ENCODE data around the gene SPOCK1.

The SPOCK1 gene

DNA sequence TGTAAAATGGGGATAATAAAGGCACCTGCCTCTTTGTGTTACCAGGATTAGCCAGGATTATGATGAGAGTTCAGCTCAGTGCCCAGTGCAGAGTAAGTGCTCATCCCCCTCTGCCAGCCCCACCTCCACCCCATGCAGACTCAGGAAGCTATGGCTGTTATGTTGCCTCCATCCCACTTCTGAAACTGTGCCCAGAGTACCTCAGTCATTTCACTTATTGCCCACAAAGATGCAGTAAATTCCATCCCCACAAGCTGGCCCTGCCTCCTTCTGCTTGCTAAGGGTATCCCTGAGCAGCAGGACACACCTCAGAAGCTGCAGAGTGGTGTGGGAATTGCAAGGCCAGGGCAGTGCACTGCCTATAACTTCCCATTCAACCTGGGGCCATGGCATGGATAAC lies 415.1 kb downstream of the SPOCK1 start:
- no peak for TF ChIP-seq CTCF (IDR thresholded peaks at IDR 0.05; ENCODE audit: insufficient read depth, low read length, poor library complexity, severe bottlenecking)
- H3K4me3 ChIP-seq (replicated peaks; ENCODE audit: low read depth, low read length): no peak overlapping the region
- no peaks in the 10 kb centered on the region; the same call in 1 of the 2 replicates for H3K27me3 ChIP-seq (replicated peaks; ENCODE audit: control insufficient read depth, insufficient read depth, low read length)

DNA sequence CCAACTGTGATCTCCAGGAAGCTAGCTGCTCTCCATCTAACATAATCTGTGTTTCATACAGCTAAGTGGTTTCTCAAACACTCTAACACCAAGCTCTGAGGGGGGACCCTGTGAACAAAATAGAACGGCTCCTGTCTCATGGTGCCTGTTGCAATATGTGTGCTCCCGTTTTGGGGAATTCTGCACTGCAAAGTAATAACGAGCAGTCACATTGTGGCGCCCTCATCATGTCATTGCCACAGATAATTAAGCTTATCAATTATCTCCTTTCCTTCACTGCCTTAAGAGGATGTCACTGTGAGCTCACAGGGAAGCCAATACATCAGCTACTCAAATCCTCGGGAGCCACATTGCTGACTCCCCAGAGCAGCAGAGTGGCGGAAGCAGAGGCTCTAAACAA lies 416.2 kb downstream of the SPOCK1 start:
- TF ChIP-seq CTCF (IDR thresholded peaks at IDR 0.05; ENCODE audit: insufficient read depth, low read length, poor library complexity, severe bottlenecking): no peak
- no peak for DNase-seq (ENCODE audit: extremely low read depth, insufficient read length)
- H3K4me3 ChIP-seq (replicated peaks; ENCODE audit: low read depth, low read length): no peak overlapping the region

More for the DNA sequence above, 415.1 kb downstream of the SPOCK1 start:
- DNase-seq (ENCODE audit: extremely low read depth, insufficient read length): no peak
- H3K36me3 ChIP-seq (ENCODE audit: control insufficient read depth, insufficient read depth, low read length): no peaks in the 10 kb centered on the region

GRCh38 chr5:137078171-137078665 lies 420.9 kb downstream of the SPOCK1 start:
- Histone ChIP-seq H3K27me3 (replicated peaks; ENCODE audit: control insufficient read depth, insufficient read depth, low read length) (no peaks in the 10 kb centered on the region; the same call in 1 of the 2 replicates), H3K36me3 (ENCODE audit: control insufficient read depth, insufficient read depth, low read length) (no peaks in the 10 kb centered on the region), H3K4me3 (replicated peaks; ENCODE audit: low read depth, low read length) (no peak overlapping the region)
- TF ChIP-seq CTCF (IDR thresholded peaks at IDR 0.05; ENCODE audit: insufficient read depth, low read length, poor library complexity, severe bottlenecking): no peak
- DNase-seq (ENCODE audit: extremely low read depth, insufficient read length): no peak

More for the DNA sequence above, 416.2 kb downstream of the SPOCK1 start:
- H3K27me3 ChIP-seq (replicated peaks; ENCODE audit: control insufficient read depth, insufficient read depth, low read length): no peaks in the 10 kb centered on the region; the same call in 1 of the 2 replicates
- H3K36me3 ChIP-seq (ENCODE audit: control insufficient read depth, insufficient read depth, low read length): no peaks in the 10 kb centered on the region

GRCh38 chr5:137075163-137075970 lies 423.8 kb downstream of the SPOCK1 start:
- Histone ChIP-seq H3K36me3 (ENCODE audit: control insufficient read depth, insufficient read depth, low read length) (no peaks in the 10 kb centered on the region), H3K27me3 (replicated peaks; ENCODE audit: control insufficient read depth, insufficient read depth, low read length) (no peaks in the 10 kb centered on the region; the same call in none of the 2 replicates), H3K4me3 (replicated peaks; ENCODE audit: low read depth, low read length) (no peak overlapping the region)
- peak; percentile 15 for DNase-seq (ENCODE audit: extremely low read depth, insufficient read length)
- peak; percentile 77 for TF ChIP-seq CTCF (IDR thresholded peaks at IDR 0.05; ENCODE audit: insufficient read depth, low read length, poor library complexity, severe bottlenecking)

- Histone ChIP-seq H3K36me3 (ENCODE audit: control insufficient read depth, insufficient read depth, low read length) (no peaks in the 10 kb centered on the region), H3K4me3 (replicated peaks; ENCODE audit: low read depth, low read length) (no peak overlapping the region), H3K27me3 (replicated peaks; ENCODE audit: control insufficient read depth, insufficient read depth, low read length) (no peaks in the 10 kb centered on the region; the same call in none of the 2 replicates)
- DNase-seq (ENCODE audit: extremely low read depth, insufficient read length): no peak
- no peak for TF ChIP-seq CTCF (IDR thresholded peaks at IDR 0.05; ENCODE audit: insufficient read depth, low read length, poor library complexity, severe bottlenecking)
Observed at GRCh38 chr5:137073189-137073588, 425.9 kb downstream of the SPOCK1 start.
